Loucy (cell line): ENCODE results near the gene GARIN5A.

Experiments used
- CTCF ChIP-seq: fragments of 200-600 bp; sonication (generic); conservative IDR thresholded peaks from 2 replicates; pipeline ENCODE4 v1.5.1; 2014; ENCODE audit warnings: mild to moderate bottlenecking, antibody characterized with exemption, low read length
- EZH2phosphoT487 ChIP-seq: fragments of 200-600 bp; IDR thresholded peaks from 2 replicates; pipeline ENCODE4 v1.6.1; 2018; ENCODE audit warnings: antibody characterized with exemption, mild to moderate bottlenecking, moderate library complexity, borderline replicate concordance

- no peak for TF ChIP-seq CTCF
- TF ChIP-seq EZH2phosphoT487: no peak
Measured at GRCh38 chr19:50506700-50507099, 30.1 kb upstream of the GARIN5A start.
